Daoy (cell line): ENCODE results near the gene NCOA6. TPM values are rescaled to one million over a fixed set of nuclear protein-coding genes. Genes with fewer than 3 reads are reported as not detected.
"Not testable (repeated sequence)": the region's sequence is repeated elsewhere in the genome, so short reads cannot be mapped to it uniquely, and the experiment has no call there.

Experiments
- DNase-seq: peaks from one replicate; pipeline ENCODE4 v3.0.0-alpha.2; 2015; ENCODE audit warnings: low read depth
- total RNA-seq: library from RNA; depleted of rRNA; stranded (reverse); fragments of >200 nt; shearing (Covaris generic); gene quantifications from 2 replicates; pipeline ENCODE4 v1.2.3, GENCODE V29; 2014

Gene NCOA6
- total RNA-seq, 1 experiment from 2014 or later = 7.8 TPM

GRCh38 chr20:34829191-34829590, 3.7 kb upstream of the NCOA6 start:
- no peak for DNase-seq

GRCh38 chr20:34824806-34825529, 483 bp downstream of the NCOA6 start:
- peak; percentile 66 for DNase-seq

- DNase-seq = peak; percentile 51
Measured at GRCh38 chr20:34824452-34824805, 1.0 kb downstream of the NCOA6 start.

- DNase-seq = no peak
Measured at GRCh38 chr20:34824026-34824425, 1.4 kb downstream of the NCOA6 start.

- no peak for DNase-seq
Measured at GRCh38 chr20:34820805-34821578, 4.5 kb downstream of the NCOA6 start.

- no peak for DNase-seq
Measured at GRCh38 chr20:34817801-34818200, 7.7 kb downstream of the NCOA6 start.

- DNase-seq = no peak
Measured at GRCh38 chr20:34817072-34817471, 8.4 kb downstream of the NCOA6 start.

GRCh38 chr20:34815636-34816035, 9.8 kb downstream of the NCOA6 start:
- no peak for DNase-seq

- no peak for DNase-seq
Measured at GRCh38 chr20:34808583-34808982, 16.9 kb downstream of the NCOA6 start.

GRCh38 chr20:34807944-34808465, 17.4 kb downstream of the NCOA6 start:
- not testable (repeated sequence) for DNase-seq

- DNase-seq = no peak
Measured at GRCh38 chr20:34806255-34806654, 19.2 kb downstream of the NCOA6 start.

- no peak for DNase-seq
Measured at GRCh38 chr20:34798871-34799270, 26.6 kb downstream of the NCOA6 start.

GRCh38 chr20:34798328-34798727, 27.1 kb downstream of the NCOA6 start:
- no peak for DNase-seq

GRCh38 chr20:34797012-34797995, 28.1 kb downstream of the NCOA6 start:
- no peak for DNase-seq

- DNase-seq = no peak
Measured at GRCh38 chr20:34794006-34794585, 31.4 kb downstream of the NCOA6 start.

GRCh38 chr20:34792687-34793363, 32.6 kb downstream of the NCOA6 start:
- no peak for DNase-seq

- DNase-seq = no peak
Measured at GRCh38 chr20:34791289-34792020, 34.0 kb downstream of the NCOA6 start.

- DNase-seq = no peak
Measured at GRCh38 chr20:34781220-34781619, 44.2 kb downstream of the NCOA6 start.

- not testable (repeated sequence) for DNase-seq
Measured at GRCh38 chr20:34780291-34780690, 45.2 kb downstream of the NCOA6 start.

GRCh38 chr20:34776177-34776576, 49.3 kb downstream of the NCOA6 start:
- no peak for DNase-seq
